Common myeloid progenitor, CD34-positive (primary cell): ENCODE measurements around the gene SLC25A27.

Experiments
- CTCF ChIA-PET: fragments of 350-600 bp; sonication (Branson Sonifier 250); formaldehyde crosslinking; loops from one replicate; lab custom pipeline; 2021; ENCODE audit warnings: antibody characterized with exemption; lab: Charles Lee
- POLR2A ChIA-PET: fragments of 350-600 bp; sonication (Branson Sonifier 250); formaldehyde crosslinking; loops from one replicate; lab custom pipeline; 2021; ENCODE audit warnings: antibody characterized with exemption; lab: Charles Lee
- DNase-seq, 3 donors: peaks; one replicate each; pipeline versions ENCODE4 v3.0.0 to v3.0.0-alpha.2; 2013
- H3K27ac ChIP-seq, 2 experiments: 1 replicate in 1 of 2; 2 replicates in 1 of 2; pipeline ENCODE4 v1.7.0; 2013; ENCODE audit warnings: inconsistent platforms in 2 of 2, low read length in 2 of 2, mild to moderate bottlenecking in 2 of 2, low read depth in 1 of 2, moderate library complexity in 1 of 2; ENCODE audit not compliant: severe bottlenecking in 2 of 2, insufficient read depth in 1 of 2, poor library complexity in 1 of 2
- H3K27me3 ChIP-seq, 5 experiments: replicated peaks in 2 of 5; 1 replicate in 3 of 5; 2 replicates in 2 of 5; pipeline versions ENCODE4 v1.6.1 to v1.7.0; 2013; ENCODE audit warnings: low read length in 4 of 5, mild to moderate bottlenecking in 2 of 5, moderate library complexity in 2 of 5, inconsistent platforms in 1 of 5; ENCODE audit not compliant: insufficient read depth in 5 of 5, control insufficient read depth in 4 of 5
- H3K36me3 ChIP-seq, 4 experiments: 1 replicate in 2 of 4; 2 replicates in 2 of 4; pipeline versions ENCODE4 v1.6.1 to v1.7.0; 2013; ENCODE audit warnings: low read length in 3 of 4, control low read depth in 1 of 4, mild to moderate bottlenecking in 1 of 4; ENCODE audit not compliant: control insufficient read depth in 4 of 4, insufficient read depth in 4 of 4
- H3K4me1 ChIP-seq, 4 experiments: 1 replicate in 3 of 4; 2 replicates in 1 of 4; pipeline versions ENCODE4 v1.6.1 to v1.7.1; 2013; ENCODE audit warnings: low read length in 3 of 4, mild to moderate bottlenecking in 3 of 4, control low read depth in 1 of 4, inconsistent platforms in 1 of 4, moderate library complexity in 1 of 4; ENCODE audit not compliant: control insufficient read depth in 4 of 4, insufficient read depth in 4 of 4; ENCODE audit errors: control extremely low read depth in 1 of 4
- H3K4me3 ChIP-seq, 7 experiments: 1 replicate in 4 of 7; 2 replicates in 3 of 7; pipeline versions ENCODE4 v1.5.1 to v1.7.0; 2013; ENCODE audit warnings: mild to moderate bottlenecking in 7 of 7, low read length in 6 of 7, moderate library complexity in 6 of 7, inconsistent platforms in 2 of 7, low read depth in 2 of 7, control low read depth in 1 of 7; ENCODE audit not compliant: insufficient read depth in 4 of 7, control insufficient read depth in 1 of 7; ENCODE audit errors: extremely low read depth in 1 of 7
- H3K9me3 ChIP-seq, 5 experiments: 1 replicate in 4 of 5; 2 replicates in 1 of 5; pipeline versions ENCODE4 v1.6.1 to v1.7.1; 2013; ENCODE audit warnings: low read length in 4 of 5, mild to moderate bottlenecking in 2 of 5, inconsistent platforms in 1 of 5, low read depth in 1 of 5, moderate library complexity in 1 of 5; ENCODE audit not compliant: control insufficient read depth in 4 of 5, insufficient read depth in 2 of 5; ENCODE audit errors: control extremely low read depth in 1 of 5
- WGBS: methylation state at CpG from one replicate; pipeline ENCODE4 v1.1.5; 2013; ENCODE audit not compliant: insufficient coverage; 5-methylcytosine and 5-hydroxymethylcytosine counted together

Gene SLC25A27

DNA sequence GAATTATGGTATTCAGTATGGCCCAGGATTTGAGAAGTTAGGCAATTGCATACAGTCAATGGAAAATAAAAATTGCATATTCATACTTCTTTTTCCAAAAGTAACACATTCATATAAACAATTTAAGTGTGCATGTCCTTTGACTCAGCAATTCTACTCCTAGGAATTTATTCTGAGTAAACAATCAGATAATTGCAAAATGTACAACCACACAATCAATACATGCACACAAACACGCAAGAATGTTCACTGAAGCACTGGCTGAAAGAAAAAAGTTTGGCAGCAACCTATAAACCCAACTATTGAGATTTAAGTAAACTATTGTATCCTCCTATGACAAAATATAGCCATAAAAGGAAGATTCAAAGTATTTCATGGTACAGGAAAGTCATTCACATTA, 1.8 kb upstream of the SLC25A27 start:
- Histone ChIP-seq H3K36me3 (no peaks in the 10 kb centered on the region), H3K27ac (no peak overlapping the region), H3K4me3 (no peak overlapping the region), H3K9me3 (no peaks in the 10 kb centered on the region), H3K4me1 (peaks cover 5 to 15% (median 13%) of the 10 kb centered on the region in 4 experiments), H3K27me3 (peaks cover 0 to 6% (median 0%) of the 10 kb centered on the region in 5 experiments)
- DNase-seq: no peak
- CTCF ChIA-PET: no interaction called here
- WGBS: no CpG with 5 or more reads among the region's 1 CpG
- POLR2A ChIA-PET: no interaction called here

- CTCF ChIA-PET: no interaction called here
- H3K4me1 ChIP-seq: peaks cover 5 to 15% (median 13%) of the 10 kb centered on the region in 4 experiments
- no peaks in the 10 kb centered on the region for H3K36me3 ChIP-seq
- POLR2A ChIA-PET: no interaction called here
- H3K9me3 ChIP-seq: no peaks in the 10 kb centered on the region
- no peak overlapping the region for H3K27ac ChIP-seq
- WGBS: 76% methylated on average over 4 of the region's 8 CpGs
- H3K27me3 ChIP-seq: peaks cover 0 to 6% (median 0%) of the 10 kb centered on the region in 5 experiments
- peak overlapping the region in 5 of 7 experiments; percentile 80 to 95 (median 91) for H3K4me3 ChIP-seq
- peak in 1 of 3 donors; percentile 6 for DNase-seq
These were observed 959 bp upstream of the SLC25A27 start for GRCh38 chr6:46651816-46652215.

DNA sequence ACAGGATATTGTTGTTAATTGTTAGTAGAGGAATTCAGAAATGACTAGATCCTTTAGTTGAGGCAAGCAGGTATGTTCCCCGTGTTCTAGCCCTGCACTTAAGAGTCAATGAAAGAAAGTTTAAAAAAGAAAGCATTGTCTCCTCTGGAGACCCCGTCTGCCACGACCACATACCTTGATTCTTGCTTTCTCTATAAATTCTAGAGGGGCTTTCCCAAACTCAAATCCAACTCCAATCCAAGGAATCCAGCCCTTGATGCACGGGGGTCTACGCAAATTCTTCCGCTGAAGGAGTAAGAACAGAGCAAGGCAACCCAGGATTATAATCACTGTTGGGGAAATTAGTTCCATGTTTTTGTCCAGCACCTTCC, 558 bp upstream of the SLC25A27 start:
- 4% methylated on average over 5 of the region's 6 CpGs for whole genome bisulfite sequencing
- DNase-seq: peak in 2 of 3 donors; percentile 37 to 45
- peaks cover 5 to 15% (median 13%) of the 10 kb centered on the region in 4 experiments for H3K4me1 ChIP-seq
- no peaks in the 10 kb centered on the region for H3K9me3 ChIP-seq
- ChIA-PET POLR2A (no interaction called here), CTCF (no interaction called here)
- H3K36me3 ChIP-seq: no peaks in the 10 kb centered on the region
- peaks cover 0 to 6% (median 0%) of the 10 kb centered on the region in 5 experiments for H3K27me3 ChIP-seq
- H3K27ac ChIP-seq: no peak overlapping the region
- H3K4me3 ChIP-seq: peak overlapping the region; percentile 68 to 95 (median 91)

- ChIA-PET POLR2A (no interaction called here), CTCF (interaction anchor here (0.5 kb wide), 1 partner anchor 1058 kb away, joined by 3 read pairs; no protein-coding TSS in a partner anchor)
- Histone ChIP-seq H3K9me3 (no peaks in the 10 kb centered on the region), H3K27ac (no peak overlapping the region), H3K36me3 (no peaks in the 10 kb centered on the region), H3K4me3 (peak overlapping the region; percentile 68 to 95 (median 91)), H3K27me3 (peaks cover 0 to 6% (median 0%) of the 10 kb centered on the region in 5 experiments), H3K4me1 (peaks cover 5 to 15% (median 13%) of the 10 kb centered on the region in 4 experiments)
- 0% methylated on average over 5 of the region's 10 CpGs for WGBS
- DNase-seq: no peak
These were observed 842 bp downstream of the SLC25A27 start for GRCh38 chr6:46653439-46654195.

- DNase-seq: peak in 1 of 3 donors; percentile 19
- ChIA-PET POLR2A (no interaction called here), CTCF (interaction anchor here (1.1 kb wide), 1 partner anchor 78 kb away, joined by 3 read pairs; no protein-coding TSS in a partner anchor)
- H3K27ac ChIP-seq: no peak overlapping the region
- peaks cover 0 to 4% (median 0%) of the 10 kb centered on the region in 5 experiments for H3K27me3 ChIP-seq
- no peaks in the 10 kb centered on the region for H3K9me3 ChIP-seq
- H3K36me3 ChIP-seq: no peaks in the 10 kb centered on the region
- H3K4me1 ChIP-seq: peaks cover 5 to 15% (median 13%) of the 10 kb centered on the region in 4 experiments
- no peak overlapping the region for H3K4me3 ChIP-seq
- WGBS: 88% methylated on average over 4 of the region's 6 CpGs
These were observed 3.0 kb downstream of the SLC25A27 start for GRCh38 chr6:46655803-46656202.

GRCh38 chr6:46657642-46658041, 4.9 kb downstream of the SLC25A27 start:
- CTCF ChIA-PET: no interaction called here
- Histone ChIP-seq H3K4me3 (no peak overlapping the region), H3K9me3 (no peaks in the 10 kb centered on the region), H3K36me3 (no peaks in the 10 kb centered on the region), H3K27me3 (peaks cover 0 to 4% (median 0%) of the 10 kb centered on the region in 5 experiments), H3K27ac (no peak overlapping the region), H3K4me1 (peaks cover 0 to 10% (median 8%) of the 10 kb centered on the region in 4 experiments)
- DNase-seq: no peak
- POLR2A ChIA-PET: no interaction called here

DNA sequence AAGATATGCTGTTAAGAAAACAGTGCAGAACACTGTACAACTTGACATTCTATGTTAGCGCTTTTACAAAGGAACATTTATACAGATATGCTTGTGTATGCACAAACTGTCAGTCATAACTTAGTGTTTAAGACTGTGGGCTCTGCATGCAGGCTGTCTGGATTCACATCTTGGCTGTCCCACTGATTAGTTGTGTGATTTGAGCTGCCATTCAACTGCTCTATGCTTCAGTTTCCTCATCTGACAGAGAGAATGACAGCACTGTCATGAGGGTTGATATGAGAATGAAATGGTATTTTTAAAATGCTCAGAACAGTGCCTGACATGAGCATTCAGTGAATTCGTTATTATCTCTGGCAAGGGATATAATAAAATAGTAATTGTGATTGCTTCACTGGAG, 8.7 kb downstream of the SLC25A27 start:
- WGBS: 100% methylated on average over 1 of the region's 2 CpGs
- ChIA-PET CTCF (no interaction called here), POLR2A (interaction anchor here (0.7 kb wide), 1 partner anchor 480 kb away, joined by 5 read pairs; no protein-coding TSS in a partner anchor)
- Histone ChIP-seq H3K36me3 (no peaks in the 10 kb centered on the region), H3K4me3 (no peak overlapping the region), H3K4me1 (no peaks in the 10 kb centered on the region), H3K27me3 (no peaks in the 10 kb centered on the region), H3K9me3 (no peaks in the 10 kb centered on the region), H3K27ac (no peak overlapping the region)
- DNase-seq: no peak
